Sigmoid colon (tissue), 7 donors: ENCODE results near the gene BOLA2B. TPM values are rescaled to one million over a fixed set of nuclear protein-coding genes. Genes with fewer than 3 reads are reported as not detected.

Experiments
- DNase-seq: peaks from one replicate; pipeline ENCODE4 v3.0.0-alpha.2; 2019
- H3K27ac ChIP-seq, 4 donors: fragments of 200-600 bp; sonication (generic); one replicate each; pipeline ENCODE4 v1.5.1; 2016 to 2019; ENCODE audit warnings: mild to moderate bottlenecking in 1 of 4
- H3K27me3 ChIP-seq, 3 donors: fragments of 200-600 bp; sonication (generic); one replicate each; pipeline ENCODE4 v1.5.1; 2019; ENCODE audit warnings: mild to moderate bottlenecking in 1 of 3
- H3K36me3 ChIP-seq, 4 donors: fragments of 200-600 bp; sonication (generic); one replicate each; pipeline ENCODE4 v1.5.1; 2016 to 2019
- H3K4me1 ChIP-seq, 4 donors: fragments of 200-600 bp; sonication (generic); one replicate each; pipeline ENCODE4 v1.5.1; 2017 to 2019
- H3K4me3 ChIP-seq, 4 donors: fragments of 200-600 bp; sonication (generic); one replicate each; pipeline ENCODE4 v1.5.1; 2017 to 2019; ENCODE audit warnings: mild to moderate bottlenecking in 2 of 4, moderate library complexity in 1 of 4
- H3K9me3 ChIP-seq, 4 donors: fragments of 200-600 bp in 3 of 4; sonication (generic) in 3 of 4; one replicate each; pipeline versions ENCODE4 v1.5.1 to v1.6.1; 2013 to 2019
- CTCF ChIP-seq, 4 experiments: fragments of 450-650 bp in 3 of 4; fragments of 200-600 bp in 1 of 4; IDR thresholded peaks; one replicate each; pipeline ENCODE4 v1.5.1; 2016 to 2019; ENCODE audit warnings: antibody characterized with exemption in 4 of 4, mild to moderate bottlenecking in 3 of 4, moderate library complexity in 2 of 4
- EP300 ChIP-seq, 4 donors: sonication (generic); formaldehyde crosslinking; IDR thresholded peaks; one replicate each; pipeline ENCODE4 v1.6.1; 2017; ENCODE audit warnings: antibody characterized with exemption in 4 of 4
- POLR2A ChIP-seq, 2 donors: fragments of 450-650 bp; IDR thresholded peaks; one replicate each; pipeline ENCODE4 v1.6.1; 2016; ENCODE audit warnings: antibody characterized with exemption in 2 of 2, mild to moderate bottlenecking in 2 of 2, moderate library complexity in 2 of 2
- POLR2AphosphoS5 ChIP-seq, 4 donors: sonication (generic); formaldehyde crosslinking; IDR thresholded peaks; one replicate each; pipeline ENCODE4 v1.6.1; 2017; ENCODE audit warnings: antibody characterized with exemption in 4 of 4
- WGBS, 2 donors: extraction: QIAGEN DNeasy Blood & Tissue Kit; methylation state at CpG; one replicate each; pipeline ENCODE4 v1.1.7; 2013; 5-methylcytosine and 5-hydroxymethylcytosine counted together
- intact Hi-C: fragments of 100-400 bp; cut with DNase I; formaldehyde crosslinking; loops from one replicate; pipeline ENCODE4 v1.15.1; 2023
- polyA plus RNA-seq, 3 donors: library from polyadenylated mRNA; stranded (reverse); fragments of 200-250 nt; gene quantifications; one replicate each; pipeline ENCODE4 v1.2.3, GENCODE V29; 2013
- total RNA-seq, 4 donors: library from RNA; depleted of rRNA; stranded (reverse); fragments of >200 nt; gene quantifications; one replicate each; pipeline ENCODE4 v1.1.0, GENCODE V29; 2016
- donor health status: healthy with polysubstance abuse.
- donor health status: Bipolar disorder and iron deficiency.
- donor health status: healthy.

The BOLA2B gene
- total and polyA plus RNA-seq, 7 donors = 35.4 to 509 (median 186) TPM

- WGBS, 2 donors = 91 to 94% methylated on average over 7 of the region's 7 CpGs
- Histone ChIP-seq H3K9me3 (no peaks in the 10 kb centered on the region), H3K27ac (no peak overlapping the region), H3K4me1 (no peaks in the 10 kb centered on the region), H3K36me3 (no peaks in the 10 kb centered on the region), H3K4me3 (no peak overlapping the region), H3K27me3 (no peaks in the 10 kb centered on the region)
- intact Hi-C loops = no loop called here
- TF ChIP-seq POLR2A (IDR thresholded peaks at IDR 0.05) (no peak), EP300 (IDR thresholded peaks at IDR 0.05) (no peak)
- DNase-seq = no peak
Observed at GRCh38 chr16:30151091-30151490, 42.4 kb downstream of the BOLA2B start.

GRCh38 chr16:30149250-30149930 lies 44.1 kb downstream of the BOLA2B start:
- TF ChIP-seq POLR2AphosphoS5 (IDR thresholded peaks at IDR 0.05) (no peak), CTCF (IDR thresholded peaks at IDR 0.05) (no peak)
- Histone ChIP-seq H3K36me3 (no peaks in the 10 kb centered on the region), H3K4me3 (no peak overlapping the region), H3K27ac (no peak overlapping the region), H3K27me3 (no peaks in the 10 kb centered on the region), H3K9me3 (no peaks in the 10 kb centered on the region), H3K4me1 (no peaks in the 10 kb centered on the region)
- WGBS, 2 donors = 90 to 95% methylated on average over 5 of the region's 5 CpGs
- DNase-seq = no peak
- intact Hi-C loops = no loop called here

GRCh38 chr16:30147843-30148510 lies 45.5 kb downstream of the BOLA2B start:
- no peak overlapping the region for H3K4me3 ChIP-seq
- H3K27me3 ChIP-seq = no peaks in the 10 kb centered on the region
- no peak for TF ChIP-seq CTCF (IDR thresholded peaks at IDR 0.05)
- TF ChIP-seq EP300 (IDR thresholded peaks at IDR 0.05) = no peak
- no peak for TF ChIP-seq POLR2AphosphoS5 (IDR thresholded peaks at IDR 0.05)
- no peak for TF ChIP-seq POLR2A (IDR thresholded peaks at IDR 0.05)
- no peak for DNase-seq
- WGBS, 2 donors = 89 to 94% methylated on average over 3 of the region's 3 CpGs
- H3K36me3 ChIP-seq = no peaks in the 10 kb centered on the region
- no peak overlapping the region for H3K27ac ChIP-seq
- no peaks in the 10 kb centered on the region for H3K4me1 ChIP-seq
- H3K9me3 ChIP-seq = no peaks in the 10 kb centered on the region
- intact Hi-C loops = no loop called here

GRCh38 chr16:30145657-30146056 lies 47.8 kb downstream of the BOLA2B start:
- Histone ChIP-seq H3K9me3 (no peaks in the 10 kb centered on the region), H3K4me1 (no peaks in the 10 kb centered on the region), H3K27ac (no peak overlapping the region), H3K36me3 (no peaks in the 10 kb centered on the region), H3K4me3 (no peak overlapping the region), H3K27me3 (no peaks in the 10 kb centered on the region)
- intact Hi-C loops = no loop called here
- 57 to 68% methylated on average over 1 of the region's 1 CpG for WGBS, 2 donors
- TF ChIP-seq CTCF (IDR thresholded peaks at IDR 0.05) (no peak), POLR2A (IDR thresholded peaks at IDR 0.05) (no peak), POLR2AphosphoS5 (IDR thresholded peaks at IDR 0.05) (no peak), EP300 (IDR thresholded peaks at IDR 0.05) (no peak)
- DNase-seq = no peak

- Histone ChIP-seq H3K27me3 (no peaks in the 10 kb centered on the region), H3K36me3 (no peaks in the 10 kb centered on the region), H3K9me3 (no peaks in the 10 kb centered on the region), H3K27ac (no peak overlapping the region), H3K4me3 (no peak overlapping the region), H3K4me1 (no peaks in the 10 kb centered on the region)
- DNase-seq = no peak
- intact Hi-C loops = no loop called here
- TF ChIP-seq POLR2AphosphoS5 (IDR thresholded peaks at IDR 0.05) (no peak), CTCF (IDR thresholded peaks at IDR 0.05) (no peak), EP300 (IDR thresholded peaks at IDR 0.05) (no peak)
- 47 to 97% methylated on average over 1 of the region's 1 CpG for WGBS, 2 donors
Observed at GRCh38 chr16:30144917-30145316, 48.5 kb downstream of the BOLA2B start.
